ENCODE data around the gene HMCN1. TPM values are rescaled to one million over a fixed set of nuclear protein-coding genes. Genes with fewer than 3 reads are reported as not detected.
"Not testable (repeated sequence)": the region's sequence is repeated elsewhere in the genome, so short reads cannot be mapped to it uniquely, and the experiment has no call there.

Gene HMCN1
- total RNA-seq, 1 experiment from 2014 or later, result 14.9 TPM

- in situ Hi-C loops (cut with HindIII; ENCODE audit: low sequenced_read_pairs), result no loop called here
- DNase-seq (ENCODE audit: low spot score), result no peak
Measured at GRCh38 chr1:185790194-185790735, 56.1 kb downstream of the HMCN1 start.

DNA sequence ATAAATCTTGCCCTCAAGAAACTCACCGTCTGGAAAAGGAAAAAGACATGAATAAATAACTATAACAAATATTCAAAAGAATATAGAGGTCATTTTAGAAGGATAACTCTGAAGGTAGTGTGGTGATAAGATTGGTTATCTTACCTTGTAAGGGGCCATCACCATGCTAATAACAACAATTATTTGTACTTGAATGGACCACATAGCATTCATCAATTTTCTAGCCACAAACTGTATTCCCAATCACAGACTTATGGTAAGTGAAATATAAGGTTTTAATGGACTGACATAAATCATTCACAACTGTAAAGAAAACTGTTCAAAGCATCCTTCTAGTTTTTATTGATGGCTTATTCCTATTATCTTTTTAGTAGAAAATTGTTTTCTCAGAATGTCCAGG lies 57.8 kb downstream of the HMCN1 start:
- no peak for DNase-seq (ENCODE audit: low spot score)
- in situ Hi-C loops (cut with HindIII; ENCODE audit: low sequenced_read_pairs), result no loop called here

- in situ Hi-C loops (cut with HindIII; ENCODE audit: low sequenced_read_pairs); DNase-seq (ENCODE audit: low spot score): not testable (repeated sequence)
Measured at GRCh38 chr1:185794495-185794894, 60.3 kb downstream of the HMCN1 start.

DNA sequence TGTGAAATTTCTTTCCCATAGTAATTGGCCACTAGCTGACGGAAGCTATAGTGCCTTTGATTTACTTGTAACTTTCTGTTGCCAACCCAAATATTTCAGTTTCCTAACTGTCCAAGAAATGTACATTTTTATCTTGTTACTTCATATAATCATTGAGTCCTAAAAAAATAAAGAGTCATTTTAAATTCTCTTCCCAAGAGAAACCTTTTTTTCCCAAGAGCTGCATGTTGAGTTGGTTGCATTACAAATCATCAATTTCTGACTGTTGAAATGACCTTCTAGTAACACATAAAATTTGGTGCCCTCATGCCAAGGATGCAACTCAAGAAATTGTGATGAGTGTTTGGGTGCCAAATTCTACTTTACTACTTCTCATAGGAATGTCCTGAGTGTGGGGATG lies 61.0 kb downstream of the HMCN1 start:
- in situ Hi-C loops (cut with HindIII; ENCODE audit: low sequenced_read_pairs), result no loop called here
- no peak for DNase-seq (ENCODE audit: low spot score)

- no peak for DNase-seq (ENCODE audit: low spot score)
- in situ Hi-C loops (cut with HindIII; ENCODE audit: low sequenced_read_pairs), result no loop called here
Measured at GRCh38 chr1:185798505-185798904, 64.3 kb downstream of the HMCN1 start.

DNA sequence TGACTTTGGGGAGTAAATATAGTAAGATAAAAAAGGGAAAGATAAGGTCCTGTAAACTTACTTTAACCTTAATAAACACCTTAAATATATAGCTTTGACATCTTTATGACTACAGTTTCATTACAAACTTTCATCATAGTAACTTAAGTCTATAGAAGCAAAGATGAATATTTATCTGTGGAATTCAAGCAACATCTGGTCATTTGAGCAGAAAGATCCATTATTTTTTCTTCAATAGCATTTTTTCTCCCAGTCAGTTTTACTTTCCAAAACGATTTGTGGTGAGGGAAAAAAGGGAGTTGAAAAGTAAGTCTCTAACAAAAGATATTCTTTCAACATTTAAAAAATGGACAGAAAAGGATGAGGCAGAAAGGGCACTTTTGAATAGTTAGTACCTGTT lies 69.0 kb downstream of the HMCN1 start:
- no peak for DNase-seq (ENCODE audit: low spot score)
- in situ Hi-C loops (cut with HindIII; ENCODE audit: low sequenced_read_pairs), result no loop called here

DNA sequence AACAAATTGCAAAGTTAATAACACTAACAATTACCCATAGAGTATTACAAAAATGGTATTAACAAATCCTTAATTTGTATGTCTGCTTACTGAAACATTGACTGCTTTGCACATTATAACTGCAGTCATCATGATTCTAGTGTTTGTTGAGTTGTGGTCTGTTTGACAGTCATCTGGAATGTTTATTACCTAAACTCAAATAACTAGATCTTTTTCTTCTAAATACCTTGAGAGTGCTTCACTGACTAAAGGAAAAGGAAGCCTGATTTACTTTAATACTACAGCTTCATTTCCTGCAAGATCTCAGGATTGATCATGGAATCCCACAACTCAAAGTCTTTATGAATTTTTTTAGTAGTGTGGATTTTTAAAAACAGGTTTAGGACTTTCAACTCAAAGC lies 70.0 kb downstream of the HMCN1 start:
- no peak for DNase-seq (ENCODE audit: low spot score)
- in situ Hi-C loops (cut with HindIII; ENCODE audit: low sequenced_read_pairs), result no loop called here

GRCh38 chr1:185804608-185805007 lies 70.4 kb downstream of the HMCN1 start:
- DNase-seq (ENCODE audit: low spot score), result no peak
- in situ Hi-C loops (cut with HindIII; ENCODE audit: low sequenced_read_pairs), result no loop called here

DNA sequence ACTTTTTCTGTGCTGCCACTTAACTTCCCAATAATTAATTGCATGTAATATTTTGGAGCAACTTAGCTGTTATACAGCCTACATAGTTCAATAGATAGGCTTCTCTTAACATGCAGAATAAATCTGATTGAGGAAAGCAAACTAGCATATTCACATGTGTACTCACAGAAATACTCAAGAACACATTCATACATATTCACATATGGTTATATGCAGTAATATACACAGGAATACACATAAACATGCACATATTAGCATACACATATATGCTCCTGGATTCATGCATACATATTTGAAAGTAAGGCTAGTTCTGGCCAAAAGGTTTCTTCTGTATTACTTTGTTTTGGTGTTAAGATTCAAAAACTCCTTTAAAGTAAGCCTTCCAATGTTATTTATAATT lies 73.1 kb downstream of the HMCN1 start:
- no peak for DNase-seq (ENCODE audit: low spot score)
- in situ Hi-C loops (cut with HindIII; ENCODE audit: low sequenced_read_pairs), result no loop called here

DNA sequence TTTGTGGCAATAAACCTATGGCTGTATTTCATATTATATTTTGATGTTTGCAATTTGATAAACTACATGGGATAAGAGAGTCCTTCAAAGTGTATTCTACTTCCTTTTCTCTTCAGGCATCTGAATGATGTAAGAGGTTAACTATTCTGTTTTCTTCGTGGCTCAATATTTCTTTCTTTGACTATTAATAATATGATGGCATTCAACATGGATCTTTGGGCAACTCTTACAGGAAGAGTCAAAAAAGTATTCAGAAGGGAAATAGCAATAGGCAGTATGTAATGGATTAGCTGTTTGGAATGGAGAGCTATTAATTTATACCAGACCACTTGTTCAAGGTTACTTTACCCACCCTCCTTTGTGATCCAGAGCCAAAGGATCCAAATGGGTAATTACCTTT lies 74.4 kb downstream of the HMCN1 start:
- DNase-seq (ENCODE audit: low spot score), result no peak
- in situ Hi-C loops (cut with HindIII; ENCODE audit: low sequenced_read_pairs), result no loop called here

GRCh38 chr1:185811073-185811709 lies 77.0 kb downstream of the HMCN1 start:
- in situ Hi-C loops (cut with HindIII; ENCODE audit: low sequenced_read_pairs), result no loop called here
- DNase-seq (ENCODE audit: low spot score), result no peak

DNA sequence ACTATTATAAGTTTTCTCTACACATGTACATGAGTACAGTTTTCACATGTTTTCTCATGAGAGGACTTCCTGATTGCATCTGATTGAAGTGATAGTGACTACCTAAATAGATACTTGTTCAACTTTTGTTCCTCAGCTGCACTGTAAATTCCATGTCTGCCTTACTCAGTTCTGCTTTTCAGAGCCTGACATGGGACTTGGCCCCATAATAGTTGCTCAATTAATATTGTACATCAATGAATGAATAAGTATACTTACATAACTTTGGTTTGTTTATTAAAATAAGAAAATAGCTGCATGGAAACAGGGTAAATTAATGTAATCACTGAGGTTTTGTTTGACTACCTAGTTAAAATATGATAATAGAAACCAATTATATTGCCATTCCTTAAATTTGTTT lies 78.7 kb downstream of the HMCN1 start:
- in situ Hi-C loops (cut with HindIII; ENCODE audit: low sequenced_read_pairs), result no loop called here

DNA sequence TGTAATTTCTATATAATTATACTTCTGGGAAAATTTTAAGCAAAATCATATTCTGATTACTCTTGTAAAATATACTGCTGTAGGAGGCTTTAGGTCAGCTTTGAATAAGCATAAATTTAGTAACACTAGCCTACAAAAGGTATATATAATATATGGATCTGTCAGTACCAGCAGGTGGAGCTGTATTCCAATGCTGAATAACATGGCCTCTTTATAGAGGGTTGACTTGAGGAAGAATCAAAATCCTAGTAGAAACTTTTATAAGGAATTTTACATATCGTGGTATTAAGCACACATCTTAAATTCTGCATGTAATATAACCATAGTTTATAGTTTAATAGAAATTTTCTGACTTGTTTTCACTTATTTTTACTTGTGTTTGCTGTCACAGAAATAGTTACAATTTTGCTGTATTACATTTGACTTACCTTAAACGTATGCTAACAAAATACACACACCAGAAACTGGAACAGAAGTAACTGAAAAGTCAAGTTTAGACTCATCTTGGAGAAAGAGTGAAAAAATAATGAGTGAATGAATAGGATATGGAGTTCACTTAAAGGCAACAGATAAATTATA lies 79.3 kb downstream of the HMCN1 start:
- peak; percentile 45 for DNase-seq (ENCODE audit: low spot score)

More for the DNA sequence above, 78.7 kb downstream of the HMCN1 start:
- DNase-seq (ENCODE audit: low spot score), result no peak

GRCh38 chr1:185816460-185816859 lies 82.3 kb downstream of the HMCN1 start:
- no peak for DNase-seq (ENCODE audit: low spot score)
- in situ Hi-C loops (cut with HindIII; ENCODE audit: low sequenced_read_pairs), result no loop called here

More for the DNA sequence above, 79.3 kb downstream of the HMCN1 start:
- in situ Hi-C loops (cut with HindIII; ENCODE audit: low sequenced_read_pairs), result no loop called here

DNA sequence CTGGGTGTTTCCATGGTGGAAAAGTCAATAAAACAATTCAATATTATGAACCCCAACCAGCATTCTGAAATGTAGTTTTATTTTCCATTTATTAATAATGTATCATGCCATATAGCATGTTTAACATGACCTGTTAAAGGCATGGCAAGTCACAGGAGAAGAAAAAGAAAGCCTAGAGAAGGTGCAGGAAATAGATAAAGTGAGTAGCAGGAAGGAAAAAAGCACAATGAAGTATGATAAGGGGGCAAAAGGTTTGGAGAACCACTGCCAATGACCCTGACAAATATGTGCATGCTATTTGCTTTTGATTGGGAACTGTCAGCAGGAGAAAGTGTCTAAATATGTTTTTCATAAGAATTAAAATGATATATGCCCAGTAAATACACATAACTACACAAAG lies 85.6 kb downstream of the HMCN1 start:
- in situ Hi-C loops (cut with HindIII; ENCODE audit: low sequenced_read_pairs), result no loop called here

GRCh38 chr1:185821612-185822385 lies 87.6 kb downstream of the HMCN1 start:
- DNase-seq (ENCODE audit: low spot score), result peak; percentile 36
- in situ Hi-C loops (cut with HindIII; ENCODE audit: low sequenced_read_pairs), result no loop called here

More for the DNA sequence above, 85.6 kb downstream of the HMCN1 start:
- no peak for DNase-seq (ENCODE audit: low spot score)

- DNase-seq (ENCODE audit: low spot score), result no peak
- in situ Hi-C loops (cut with HindIII; ENCODE audit: low sequenced_read_pairs), result no loop called here
Measured at GRCh38 chr1:185823467-185823866, 89.3 kb downstream of the HMCN1 start.

- DNase-seq (ENCODE audit: low spot score), result no peak
- in situ Hi-C loops (cut with HindIII; ENCODE audit: low sequenced_read_pairs), result no loop called here
Measured at GRCh38 chr1:185824106-185824505, 89.9 kb downstream of the HMCN1 start.

GRCh38 chr1:185825556-185825955 lies 91.4 kb downstream of the HMCN1 start:
- no peak for DNase-seq (ENCODE audit: low spot score)
- in situ Hi-C loops (cut with HindIII; ENCODE audit: low sequenced_read_pairs), result no loop called here

DNA sequence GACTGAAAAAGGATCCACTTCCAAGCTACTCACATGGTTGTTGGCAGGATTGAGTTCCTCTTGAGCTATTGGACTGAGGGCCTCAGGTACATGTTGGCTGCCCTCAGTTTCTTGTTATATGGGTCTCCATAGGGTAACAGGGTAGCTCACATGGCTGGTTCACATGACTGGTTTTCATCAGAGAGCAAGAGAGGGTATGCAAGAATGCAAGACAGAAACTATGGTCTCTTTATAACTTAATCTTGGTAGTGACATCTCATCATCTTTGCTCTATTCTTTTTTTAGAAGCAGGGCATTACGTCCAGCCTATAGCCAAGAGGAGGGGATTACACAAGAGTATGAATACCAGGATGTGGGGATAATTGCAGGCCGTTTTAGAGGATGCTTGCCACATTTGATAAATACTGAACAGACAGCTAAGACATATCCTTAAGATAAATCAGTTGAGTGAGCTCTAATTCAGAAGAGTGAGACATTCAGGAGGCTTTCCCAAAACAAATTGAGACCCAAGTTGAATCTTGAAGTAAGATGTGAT lies 100.2 kb downstream of the HMCN1 start:
- DNase-seq (ENCODE audit: low spot score), result no peak
- in situ Hi-C loops (cut with HindIII; ENCODE audit: low sequenced_read_pairs), result no loop called here

All from G401 (cell line).